Ishikawa (cell line): Measurements from ENCODE around the gene C2orf92.

Source experiments
- CEBPB ChIP-seq: IDR thresholded peaks from 2 replicates; pipeline ENCODE4 v1.6.1; 2012
- TAF1 ChIP-seq: IDR thresholded peaks from 2 replicates; pipeline ENCODE4 v1.6.1; 2012; ENCODE audit warnings: low read depth, mild to moderate bottlenecking

DNA sequence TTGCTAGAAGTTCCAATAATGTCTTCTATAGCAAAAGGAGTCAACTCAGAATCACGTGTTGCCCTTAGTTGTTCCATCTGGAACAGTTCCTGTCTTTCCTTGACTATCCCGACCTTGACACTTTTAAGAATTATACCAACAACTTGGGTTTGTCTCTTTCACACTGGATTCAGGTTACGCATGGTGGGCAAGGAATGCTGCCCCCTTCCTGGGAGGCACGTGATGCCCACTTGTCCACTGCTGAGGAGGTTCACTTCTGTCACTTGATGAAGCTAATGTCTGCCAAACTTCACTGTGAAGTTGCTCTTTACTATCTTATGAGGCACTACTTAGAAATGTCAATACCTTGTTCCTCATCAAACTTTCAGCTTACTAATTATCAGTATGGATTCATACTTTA, 18.4 kb upstream of the C2orf92 start:
- TF ChIP-seq CEBPB: no peak
- no peak for TF ChIP-seq TAF1
